Suprapubic skin (tissue), 3 donors: ENCODE results near the gene CDH26.

ENCODE experiments used
- EP300 ChIP-seq: sonication (generic); formaldehyde crosslinking; IDR thresholded peaks from one replicate; pipeline ENCODE4 v1.6.1; 2017; ENCODE audit warnings: antibody characterized with exemption
- POLR2A ChIP-seq, 2 donors: fragments of 450-650 bp; IDR thresholded peaks; one replicate each; pipeline ENCODE4 v1.6.1; 2017; ENCODE audit warnings: antibody characterized with exemption in 2 of 2, mild to moderate bottlenecking in 2 of 2, moderate library complexity in 2 of 2
- TF ChIP-seq, protein P1 (sequence below), 2 donors: fragments of 200-600 bp in 1 of 2; fragments of 450-650 bp in 1 of 2; sonication (generic) in 1 of 2; IDR thresholded peaks; one replicate each; pipeline ENCODE4 v1.5.1; 2016 to 2019; ENCODE audit warnings: antibody characterized with exemption in 2 of 2, mild to moderate bottlenecking in 1 of 2, moderate library complexity in 1 of 2

DNA sequence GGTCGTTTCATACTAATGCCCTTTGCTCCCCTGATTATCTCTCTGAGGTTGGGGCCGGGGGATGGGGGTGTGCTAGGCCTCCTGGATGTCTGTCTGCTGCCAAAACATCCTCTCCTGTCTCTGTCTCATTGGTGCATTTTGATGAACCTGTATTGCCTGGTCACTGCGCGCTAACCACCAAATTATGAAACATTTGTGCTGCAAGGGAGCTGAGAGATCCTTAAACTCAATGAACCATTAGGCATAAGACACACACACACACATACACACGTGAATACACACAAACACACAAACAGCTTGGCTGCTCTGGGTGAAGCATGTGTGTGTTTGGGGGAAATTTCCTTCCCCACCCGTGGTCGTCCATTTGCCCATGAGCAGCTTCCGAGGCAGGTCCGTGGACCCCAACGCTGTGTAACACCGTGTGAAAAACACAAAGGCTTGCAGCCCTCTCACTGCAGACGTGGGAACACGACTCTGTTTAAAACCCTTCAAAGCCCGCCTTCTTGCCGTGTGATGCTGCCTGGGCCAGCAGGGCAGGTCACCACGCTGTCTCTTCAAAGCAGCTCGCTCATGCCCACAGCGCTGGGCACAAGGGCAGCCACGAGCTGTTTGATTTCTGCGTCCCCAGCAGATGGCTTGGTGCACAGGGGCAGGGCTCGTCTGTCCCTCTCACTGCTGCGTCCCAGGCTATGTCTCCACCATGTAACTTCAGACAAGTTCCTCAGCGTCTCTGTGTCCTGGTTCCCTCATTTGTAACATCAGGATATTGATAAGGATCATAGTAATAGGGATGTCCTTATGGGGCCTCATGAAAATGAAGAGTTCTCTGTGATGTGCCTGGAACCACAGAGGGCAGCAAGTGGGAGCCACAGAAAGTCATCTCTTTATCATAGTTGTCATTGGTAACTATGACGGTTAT, 96.8 kb downstream of the CDH26 start:
- TF ChIP-seq POLR2A (IDR thresholded peaks at IDR 0.05) (no peak), EP300 (no peak)
- TF ChIP-seq, protein P1, sequence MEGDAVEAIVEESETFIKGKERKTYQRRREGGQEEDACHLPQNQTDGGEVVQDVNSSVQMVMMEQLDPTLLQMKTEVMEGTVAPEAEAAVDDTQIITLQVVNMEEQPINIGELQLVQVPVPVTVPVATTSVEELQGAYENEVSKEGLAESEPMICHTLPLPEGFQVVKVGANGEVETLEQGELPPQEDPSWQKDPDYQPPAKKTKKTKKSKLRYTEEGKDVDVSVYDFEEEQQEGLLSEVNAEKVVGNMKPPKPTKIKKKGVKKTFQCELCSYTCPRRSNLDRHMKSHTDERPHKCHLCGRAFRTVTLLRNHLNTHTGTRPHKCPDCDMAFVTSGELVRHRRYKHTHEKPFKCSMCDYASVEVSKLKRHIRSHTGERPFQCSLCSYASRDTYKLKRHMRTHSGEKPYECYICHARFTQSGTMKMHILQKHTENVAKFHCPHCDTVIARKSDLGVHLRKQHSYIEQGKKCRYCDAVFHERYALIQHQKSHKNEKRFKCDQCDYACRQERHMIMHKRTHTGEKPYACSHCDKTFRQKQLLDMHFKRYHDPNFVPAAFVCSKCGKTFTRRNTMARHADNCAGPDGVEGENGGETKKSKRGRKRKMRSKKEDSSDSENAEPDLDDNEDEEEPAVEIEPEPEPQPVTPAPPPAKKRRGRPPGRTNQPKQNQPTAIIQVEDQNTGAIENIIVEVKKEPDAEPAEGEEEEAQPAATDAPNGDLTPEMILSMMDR (IDR thresholded peaks at IDR 0.05), result no peak
